AG09319 (cell line): ENCODE data around the gene SPATA45.
"Not testable (repeated sequence)": the region's sequence is repeated elsewhere in the genome, so short reads cannot be mapped to it uniquely, and the experiment has no call there.

Experiments used
- DNase-seq: peaks from one replicate; pipeline ENCODE4 v3.0.0-alpha.2; 2010; ENCODE audit warnings: low read depth; ENCODE audit errors: extremely low read depth
- CTCF ChIP-seq: IDR thresholded peaks from 2 replicates; pipeline ENCODE4 v1.5.1; 2011; ENCODE audit warnings: low read depth, mild to moderate bottlenecking, inconsistent platforms, low read length, moderate library complexity

SPATA45 gene

GRCh38 chr1:212867192-212867591 is 19.7 kb upstream of the SPATA45 start:
- DNase-seq: no peak
- TF ChIP-seq CTCF: no peak

GRCh38 chr1:212864201-212864600 is 16.8 kb upstream of the SPATA45 start:
- no peak for TF ChIP-seq CTCF
- no peak for DNase-seq

GRCh38 chr1:212863345-212863744 is 15.9 kb upstream of the SPATA45 start:
- not testable (repeated sequence) for DNase-seq

GRCh38 chr1:212862111-212862690 is 14.8 kb upstream of the SPATA45 start:
- no peak for DNase-seq
- no peak for TF ChIP-seq CTCF

GRCh38 chr1:212860713-212861581 is 13.5 kb upstream of the SPATA45 start:
- no peak for TF ChIP-seq CTCF
- no peak for DNase-seq

- DNase-seq: no peak
- no peak for TF ChIP-seq CTCF
These were observed 11.2 kb upstream of the SPATA45 start for GRCh38 chr1:212858461-212859265.

GRCh38 chr1:212857992-212858460 is 10.6 kb upstream of the SPATA45 start, which contains the start of gene FLVCR1:
Gene FLVCR1, plus strand, starts transcription at chr1:212858275. Its CDS starts 178 bp downstream, at chr1:212858453.
- no peak for TF ChIP-seq CTCF
- peak; percentile 73 for DNase-seq
